GM21381 (cell line): ENCODE results near the gene SPTLC2.
"Not testable (repeated sequence)": the region's sequence is repeated elsewhere in the genome, so short reads cannot be mapped to it uniquely, and the experiment has no call there.

Source experiments
- ATAC-seq: cut with Tn5 transposase; IDR thresholded peaks from one replicate; pipeline ENCODE4 v1.9.1; 2021; ENCODE audit warnings: mild to moderate bottlenecking, moderate library complexity; ENCODE audit not compliant: unreplicated experiment

The SPTLC2 gene, protein sequence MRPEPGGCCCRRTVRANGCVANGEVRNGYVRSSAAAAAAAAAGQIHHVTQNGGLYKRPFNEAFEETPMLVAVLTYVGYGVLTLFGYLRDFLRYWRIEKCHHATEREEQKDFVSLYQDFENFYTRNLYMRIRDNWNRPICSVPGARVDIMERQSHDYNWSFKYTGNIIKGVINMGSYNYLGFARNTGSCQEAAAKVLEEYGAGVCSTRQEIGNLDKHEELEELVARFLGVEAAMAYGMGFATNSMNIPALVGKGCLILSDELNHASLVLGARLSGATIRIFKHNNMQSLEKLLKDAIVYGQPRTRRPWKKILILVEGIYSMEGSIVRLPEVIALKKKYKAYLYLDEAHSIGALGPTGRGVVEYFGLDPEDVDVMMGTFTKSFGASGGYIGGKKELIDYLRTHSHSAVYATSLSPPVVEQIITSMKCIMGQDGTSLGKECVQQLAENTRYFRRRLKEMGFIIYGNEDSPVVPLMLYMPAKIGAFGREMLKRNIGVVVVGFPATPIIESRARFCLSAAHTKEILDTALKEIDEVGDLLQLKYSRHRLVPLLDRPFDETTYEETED

DNA sequence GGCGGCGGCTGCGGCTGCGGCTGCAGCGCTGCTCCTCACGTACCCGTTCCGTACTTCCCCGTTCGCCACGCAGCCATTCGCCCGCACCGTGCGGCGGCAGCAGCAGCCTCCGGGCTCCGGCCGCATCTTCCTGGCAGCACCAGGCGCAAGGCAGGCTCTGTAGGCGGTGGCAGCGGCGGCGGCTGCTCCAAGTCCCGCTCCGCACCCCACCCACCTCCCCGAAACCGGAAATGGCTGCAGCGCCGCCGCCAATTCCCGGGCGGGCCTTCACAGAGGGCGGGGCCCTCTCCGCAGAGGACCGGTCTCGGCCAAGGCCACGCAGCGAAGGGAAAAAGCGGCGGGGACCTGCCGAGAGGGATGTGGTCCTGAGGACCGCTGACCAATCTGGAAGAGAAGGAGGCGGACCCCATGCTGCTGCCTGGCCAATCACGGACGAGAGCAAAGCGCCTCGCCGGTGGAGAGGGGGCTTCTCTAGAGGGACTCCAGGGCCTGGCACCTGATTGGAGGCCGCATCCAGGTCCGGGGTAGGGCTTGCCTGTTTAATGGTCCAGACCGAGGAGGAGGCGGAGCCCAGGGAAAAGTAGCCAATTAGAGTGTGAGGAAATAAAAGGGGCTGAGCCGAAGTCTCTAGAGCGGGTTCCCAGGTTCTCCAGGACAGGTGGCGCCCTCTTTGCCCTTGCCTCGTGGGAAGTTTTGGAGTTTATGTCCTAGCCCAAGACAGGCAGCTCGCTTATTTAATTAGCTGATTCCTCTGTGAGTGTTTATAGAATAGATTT, at the start of gene SPTLC2:
Gene SPTLC2 (minus strand): TSS at position 184 of the 776 bp plus-strand sequence. CDS start 58 bp downstream, at position 126.
- peak; percentile 93 for ATAC-seq

DNA sequence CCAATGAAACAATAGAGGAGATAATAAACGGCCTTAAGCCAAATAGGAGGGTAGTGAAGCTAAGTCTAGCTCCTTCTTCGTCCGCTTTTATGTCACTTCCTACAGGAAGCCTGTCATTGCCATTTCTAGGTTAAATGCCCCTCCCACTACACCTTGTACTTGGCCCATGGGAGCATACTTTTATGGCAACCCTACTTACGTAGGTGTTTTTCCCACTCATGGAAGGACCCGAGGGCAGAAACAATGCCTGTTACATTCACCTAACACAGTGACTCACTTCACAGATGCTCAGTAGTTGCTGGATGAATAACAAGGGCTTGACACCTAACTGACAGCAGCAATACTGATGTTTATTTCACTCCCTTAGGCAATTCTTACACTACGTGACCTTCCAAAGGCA, 46.9 kb upstream of the SPTLC2 start:
- no peak for ATAC-seq

DNA sequence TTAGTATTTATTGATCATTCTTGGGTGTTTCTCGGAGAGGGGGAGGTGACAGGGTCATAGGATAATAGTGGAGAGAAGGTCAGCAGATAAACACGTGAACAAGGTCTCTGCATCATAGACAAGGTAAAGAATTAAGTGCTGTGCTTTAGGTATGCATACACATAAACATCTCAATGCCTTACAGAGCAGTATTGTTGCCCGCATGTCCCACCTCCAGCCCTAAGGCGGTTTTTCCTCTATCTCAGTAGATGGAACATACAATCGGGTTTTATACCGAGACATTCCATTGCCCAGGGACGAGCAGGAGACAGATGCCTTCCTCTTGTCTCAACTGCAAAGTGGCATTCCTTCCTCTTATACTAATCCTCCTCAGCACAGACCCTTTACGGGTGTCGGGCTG, 45.1 kb upstream of the SPTLC2 start:
- ATAC-seq, result not testable (repeated sequence)

DNA sequence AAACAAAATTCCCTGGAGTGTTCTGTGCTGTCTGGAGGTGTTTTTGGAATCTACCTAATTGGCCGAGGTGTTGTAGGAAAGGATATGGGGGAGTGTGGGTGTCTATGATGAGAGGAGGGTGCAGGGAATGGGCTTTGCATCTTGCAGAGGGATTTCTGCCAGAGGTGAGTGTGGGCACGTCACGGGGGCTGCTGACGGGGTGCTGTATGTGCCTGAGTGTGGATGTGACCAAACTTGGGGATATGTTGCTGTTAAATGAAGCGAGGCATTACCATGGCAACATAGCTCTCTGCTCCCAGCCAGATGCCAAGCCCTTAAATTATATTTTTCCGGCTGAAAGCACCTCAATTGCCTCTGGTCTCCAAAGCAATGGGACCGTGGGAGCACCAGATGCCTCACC, 44.3 kb upstream of the SPTLC2 start:
- no peak for ATAC-seq

DNA sequence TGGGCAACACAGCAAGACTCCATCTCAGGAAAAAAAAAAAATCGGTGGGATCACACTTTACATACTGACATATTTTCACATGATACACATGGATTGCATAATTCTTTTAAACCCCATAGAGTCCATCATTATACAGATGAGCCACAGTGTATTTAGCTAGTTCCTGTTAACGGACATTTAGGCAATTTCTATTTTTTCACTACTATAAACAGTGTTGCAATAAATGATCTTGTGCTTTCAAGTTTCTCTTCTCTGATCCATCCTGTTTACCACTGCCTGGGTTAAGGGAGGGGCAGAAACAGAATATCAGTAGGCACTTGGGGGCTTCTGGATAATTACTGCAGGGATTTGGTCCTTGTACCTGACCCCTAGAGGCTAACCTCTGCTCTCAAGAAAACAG, 43.4 kb upstream of the SPTLC2 start:
- no peak for ATAC-seq

DNA sequence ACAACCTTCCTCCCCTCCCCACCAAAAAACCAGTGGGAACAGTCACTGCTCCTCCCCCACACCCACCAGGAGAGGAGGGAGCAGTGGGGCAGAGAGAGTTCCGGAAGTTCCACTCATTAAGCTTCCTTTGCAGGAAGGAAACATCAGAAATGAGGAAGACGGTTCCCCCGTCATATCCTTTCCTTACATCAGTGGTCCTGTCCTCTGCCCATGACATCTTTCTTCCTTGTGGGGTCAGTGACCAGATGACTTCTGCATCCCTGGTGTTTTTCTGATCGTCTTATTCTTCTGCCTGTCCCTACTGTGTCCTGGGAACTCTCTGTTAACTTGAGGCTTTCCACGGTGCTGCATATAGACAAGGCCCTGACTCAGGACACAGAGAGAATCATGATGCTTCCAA, 40.8 kb upstream of the SPTLC2 start:
- no peak for ATAC-seq

DNA sequence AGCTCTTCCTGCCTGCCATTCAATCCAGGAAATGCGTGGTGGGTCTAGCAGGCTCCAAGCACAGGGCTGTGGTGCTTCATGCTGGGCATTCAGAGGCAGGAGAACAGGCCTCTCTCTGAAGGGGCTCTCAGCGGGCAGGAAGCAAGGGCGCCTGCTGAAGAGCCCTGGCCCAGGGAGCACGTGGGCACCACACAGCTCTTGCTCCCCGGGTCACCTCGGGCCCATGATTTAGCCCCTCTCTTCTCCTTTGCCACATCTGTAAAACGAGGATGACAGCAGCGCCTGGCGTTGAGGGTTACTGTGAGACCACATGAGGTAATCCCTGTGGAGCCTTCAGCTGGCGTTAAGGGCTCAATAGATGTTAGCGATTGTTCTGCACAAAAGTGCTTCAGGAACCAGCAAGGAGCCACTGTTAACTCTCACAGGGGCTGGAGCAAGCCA, 37.6 kb upstream of the SPTLC2 start:
- ATAC-seq, result no peak

DNA sequence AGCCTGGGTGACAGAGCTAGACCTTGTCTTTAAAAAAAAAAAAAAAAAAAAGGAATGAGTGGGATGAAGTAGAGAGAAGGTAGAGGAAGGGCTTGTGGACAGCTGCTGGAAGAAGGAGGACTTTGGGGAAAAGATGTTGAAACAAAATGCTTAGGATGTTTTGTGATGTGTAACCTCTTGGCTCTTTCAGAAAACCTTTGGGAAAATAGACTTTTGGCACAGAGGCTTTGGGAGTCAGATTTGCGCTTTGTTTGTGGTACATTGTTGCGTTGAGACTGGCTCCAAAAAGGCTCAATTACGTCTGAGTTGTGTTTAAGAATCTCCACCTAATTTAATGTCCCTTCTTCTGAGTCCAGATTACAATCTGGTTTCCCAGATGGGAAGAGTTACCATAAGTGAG, 32.9 kb upstream of the SPTLC2 start:
- ATAC-seq, result no peak

DNA sequence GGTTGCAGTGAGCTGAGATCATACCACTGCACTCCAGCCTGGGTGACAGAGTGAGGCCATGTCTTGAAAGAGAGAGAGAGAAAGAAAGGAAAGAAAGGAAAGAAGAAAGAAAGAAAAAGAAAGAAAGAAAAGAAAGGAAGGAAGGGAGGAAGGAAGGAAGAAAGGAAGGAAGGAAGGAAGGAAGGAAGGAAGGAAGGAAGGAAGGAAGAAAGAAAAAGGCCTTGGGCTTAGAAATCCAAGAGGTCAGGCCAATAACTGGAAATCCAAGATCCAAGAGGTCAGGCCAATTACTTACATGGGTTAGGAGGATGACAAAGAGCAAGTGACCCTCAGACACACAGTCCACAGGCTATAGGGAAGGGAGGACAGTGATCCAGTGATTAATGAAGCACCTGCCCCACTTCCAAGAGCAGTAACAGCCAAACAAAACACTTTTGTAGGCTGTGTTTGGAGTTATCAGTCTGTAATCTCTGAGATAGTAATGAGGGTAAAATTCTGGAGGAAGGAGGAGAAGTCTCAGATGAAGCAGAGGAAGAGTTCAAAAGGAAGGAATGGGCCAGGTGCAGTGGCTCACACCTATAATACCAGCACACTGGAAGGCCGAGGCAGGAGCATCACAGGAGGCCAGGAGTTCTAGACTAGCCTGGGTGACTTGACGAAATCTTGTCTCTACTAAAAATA, 32.2 kb upstream of the SPTLC2 start:
- ATAC-seq, result no peak

DNA sequence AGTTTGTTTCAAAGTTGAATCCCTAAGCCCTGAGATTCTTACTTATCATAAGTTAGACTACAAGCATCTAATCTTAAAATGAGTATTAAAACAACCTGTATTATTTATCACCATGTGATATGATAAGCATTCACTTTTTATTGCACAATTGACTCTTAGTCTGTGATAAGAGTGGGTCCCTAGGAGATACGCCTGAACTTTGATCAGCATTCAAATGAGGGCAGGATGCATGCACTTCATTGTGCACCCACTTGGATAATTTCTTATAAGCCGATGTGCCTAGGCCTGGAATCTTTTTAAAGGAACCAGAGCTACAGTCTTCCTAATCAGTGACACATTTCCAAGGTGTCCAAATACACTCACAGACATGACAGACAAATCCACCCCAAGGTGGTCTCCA, 31.4 kb upstream of the SPTLC2 start:
- no peak for ATAC-seq

DNA sequence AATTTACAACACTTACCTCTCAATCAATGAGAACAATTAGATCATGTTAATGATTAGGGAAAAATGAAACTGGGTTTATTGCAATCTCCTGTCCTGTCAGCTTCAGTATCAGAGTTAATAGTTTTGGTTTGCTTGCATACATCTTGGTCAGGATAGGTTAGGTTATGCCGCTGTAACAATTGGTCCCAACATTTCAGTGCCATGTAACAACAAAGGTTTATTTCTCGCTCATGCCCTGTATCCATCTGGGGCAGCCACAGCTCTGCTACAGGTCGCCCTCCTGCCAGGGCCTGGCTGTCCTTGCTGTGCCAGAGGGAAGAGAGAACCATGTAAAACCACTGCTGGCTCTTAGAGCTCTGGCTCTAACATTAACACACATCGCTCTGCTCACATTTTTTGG, 30.5 kb upstream of the SPTLC2 start:
- no peak for ATAC-seq

DNA sequence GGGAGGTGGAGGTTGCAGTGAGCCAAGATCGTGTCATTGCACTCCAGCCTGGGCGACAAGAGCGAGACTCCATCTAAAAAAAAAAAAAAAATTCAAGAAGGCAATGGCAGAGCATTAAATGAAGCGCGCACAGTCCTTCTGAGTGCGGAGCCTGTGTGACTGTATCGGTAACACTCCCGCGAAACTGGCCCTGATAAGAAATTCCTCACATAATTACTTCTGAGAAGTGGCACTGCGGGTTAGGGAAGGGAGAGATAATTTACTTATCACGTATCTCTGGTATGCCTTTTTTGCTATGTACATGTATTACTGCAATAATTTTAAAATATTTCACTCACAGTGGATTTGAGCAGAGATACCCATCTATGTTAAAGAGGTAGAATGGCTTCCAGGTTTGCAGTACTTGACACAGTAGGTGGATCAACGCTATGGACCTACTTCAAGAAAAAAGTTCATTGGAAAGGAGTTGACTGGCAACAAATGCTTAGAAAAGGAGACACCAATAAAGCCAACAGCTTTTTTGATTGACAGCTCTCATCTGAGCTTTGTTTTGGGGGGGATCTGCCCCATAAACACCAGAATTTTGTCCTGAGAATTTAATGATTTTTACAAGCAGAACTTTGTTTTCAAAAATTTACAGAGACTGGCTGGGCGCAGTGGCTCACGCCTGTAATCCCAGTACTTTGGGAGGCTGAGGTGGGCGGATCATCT, 29.2 kb upstream of the SPTLC2 start:
- no peak for ATAC-seq

DNA sequence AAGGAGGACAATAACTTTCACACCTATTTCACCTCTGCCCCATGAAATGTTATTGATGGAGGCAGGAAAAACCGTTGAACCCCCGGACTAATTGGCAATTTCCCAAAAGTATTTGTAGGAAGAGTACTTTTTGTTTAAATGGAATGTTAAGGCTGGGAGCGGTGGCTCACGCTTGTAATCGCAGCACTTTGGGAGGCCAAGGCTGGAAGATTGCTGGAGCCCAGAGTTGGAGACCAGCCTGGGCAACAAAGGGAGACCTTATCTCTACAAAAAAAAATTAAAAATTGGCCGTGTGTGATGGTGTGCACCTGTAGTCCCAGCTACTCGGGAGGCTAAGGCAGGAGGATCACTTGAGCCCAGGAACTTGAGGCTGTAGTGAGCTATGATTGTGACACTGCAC, 26.0 kb upstream of the SPTLC2 start:
- ATAC-seq, result no peak

DNA sequence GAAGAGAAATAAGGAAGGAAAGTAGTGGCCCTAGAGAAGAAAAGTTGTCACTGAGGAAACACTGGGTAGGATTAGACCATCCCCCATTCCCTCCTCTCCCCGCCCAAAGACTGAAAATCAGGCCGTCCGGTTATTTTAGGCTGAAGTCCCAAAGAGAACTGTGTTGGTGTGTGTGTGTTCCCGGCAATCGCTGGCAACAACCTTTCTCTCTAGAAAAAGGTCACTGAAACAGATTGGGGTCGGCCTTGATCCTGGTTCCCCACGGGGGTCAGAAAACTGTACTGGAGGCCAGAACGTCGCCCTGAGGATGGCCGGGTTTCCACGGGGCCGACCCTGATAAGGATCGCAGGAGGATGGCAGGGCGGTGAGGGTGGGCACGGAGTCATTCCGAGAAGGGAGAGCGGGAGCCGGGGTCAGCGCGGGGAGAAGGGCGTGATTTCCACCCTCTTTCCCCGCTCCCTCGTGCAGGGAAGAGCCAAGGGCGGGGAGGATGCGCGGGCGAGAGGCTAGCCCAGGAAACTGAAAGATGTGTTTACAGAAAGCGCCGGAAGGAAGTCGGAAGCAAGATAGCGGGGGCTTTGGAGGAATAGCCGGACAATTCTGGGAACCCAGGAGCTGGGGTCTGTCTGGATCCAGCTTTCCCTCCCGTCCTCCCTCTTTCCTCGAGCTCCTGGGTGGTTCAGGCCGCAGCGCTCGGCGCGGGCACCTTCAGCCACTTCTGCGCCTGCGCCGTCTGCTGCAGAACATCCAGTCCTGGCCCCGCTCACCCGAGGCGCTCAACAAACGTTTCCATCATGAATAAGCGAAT, 25.3 kb upstream of the SPTLC2 start:
- ATAC-seq, result peak; percentile 72

DNA sequence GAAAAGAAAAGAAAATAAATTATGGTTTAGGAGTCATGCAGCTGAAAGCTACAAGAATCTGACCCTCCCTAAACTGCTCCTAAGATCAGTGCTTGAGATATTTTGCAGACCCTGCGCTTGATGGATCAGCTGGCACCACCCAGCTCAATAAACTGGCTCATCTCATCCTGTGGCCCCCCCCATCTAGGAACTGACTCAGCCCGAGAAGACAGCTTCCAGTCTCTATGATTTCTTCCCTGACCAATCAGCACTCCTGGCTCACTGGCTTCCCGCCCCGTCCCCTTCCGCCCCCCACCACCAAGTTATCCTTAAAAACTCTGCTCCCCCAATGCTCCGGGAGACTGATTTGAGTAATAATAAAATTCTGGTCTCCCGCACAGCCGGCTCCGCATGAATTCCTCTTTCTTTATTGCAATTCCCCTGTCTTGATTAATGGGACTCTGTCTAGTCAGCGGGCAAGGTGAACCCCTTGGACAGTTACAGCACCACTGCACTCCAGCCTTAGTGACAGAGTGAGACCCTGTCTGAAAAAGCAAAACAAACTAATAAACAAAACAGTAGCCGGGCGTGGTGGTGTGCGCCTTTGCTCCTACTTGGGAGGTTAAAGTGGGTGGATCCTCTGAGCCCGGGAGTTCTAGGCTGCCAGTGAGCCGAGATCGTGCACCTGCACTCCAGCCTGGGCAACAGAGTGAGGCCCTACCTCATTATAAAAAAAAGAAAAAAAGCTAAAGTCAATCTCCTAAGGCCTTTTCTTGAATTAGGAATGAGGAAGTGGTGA, 24.5 kb upstream of the SPTLC2 start:
- peak; percentile 19 for ATAC-seq

DNA sequence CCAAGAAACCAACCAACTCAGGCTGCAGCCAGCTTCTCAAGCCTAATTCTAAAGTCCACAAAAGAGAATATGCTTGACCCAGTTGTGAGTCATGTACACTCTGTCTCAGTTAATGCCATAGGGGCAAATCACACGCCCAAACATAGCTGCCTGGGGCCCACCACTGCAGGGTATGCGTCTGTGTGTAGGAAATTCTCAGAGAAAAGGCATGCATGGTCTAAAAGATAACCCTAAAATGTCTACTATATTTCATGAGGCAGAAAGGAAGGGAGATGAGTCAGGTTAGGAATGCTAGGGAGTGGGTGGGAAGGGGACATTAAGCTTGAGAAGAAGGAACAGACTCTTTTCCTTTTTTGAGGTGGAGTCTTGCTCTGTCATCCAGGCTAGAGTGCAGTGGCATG, 22.3 kb upstream of the SPTLC2 start:
- no peak for ATAC-seq

DNA sequence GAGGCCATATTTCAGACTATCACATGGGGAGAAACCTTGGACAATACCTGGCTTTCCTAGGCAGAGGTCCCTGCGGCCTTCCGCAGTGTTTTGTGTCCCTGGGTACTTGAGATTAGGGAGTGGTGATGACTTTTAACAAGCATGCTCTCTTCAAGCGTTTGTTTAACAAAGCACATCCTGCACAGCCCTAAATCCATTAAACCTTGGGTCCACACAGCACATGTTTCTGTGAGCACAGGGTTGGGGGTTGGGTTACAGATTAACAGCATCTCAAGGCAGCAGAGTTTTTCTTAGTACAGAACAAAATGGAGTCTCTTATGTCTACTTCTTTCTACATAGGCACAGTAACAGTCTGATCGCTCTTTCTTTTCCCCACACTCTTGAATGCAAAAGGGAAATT, 19.4 kb upstream of the SPTLC2 start:
- not testable (repeated sequence) for ATAC-seq

DNA sequence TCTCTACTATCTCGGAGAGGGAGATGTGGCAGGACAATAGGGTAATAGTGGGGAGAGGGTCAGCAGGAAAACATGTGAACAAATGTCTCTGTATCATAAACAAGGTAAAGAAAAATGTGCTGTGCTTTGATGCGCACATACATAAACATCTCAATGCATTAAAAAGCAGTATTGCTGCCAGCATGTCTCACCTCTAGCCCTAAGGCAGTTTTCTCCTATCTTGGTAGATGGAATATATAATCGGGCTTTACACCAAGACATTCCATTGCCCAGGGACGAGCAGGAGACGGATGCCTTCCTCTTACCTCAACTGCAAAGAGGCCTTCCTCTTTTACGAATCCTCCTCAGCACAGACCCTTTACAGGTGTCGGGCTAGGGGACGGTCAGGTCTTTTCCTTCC, 19.0 kb upstream of the SPTLC2 start:
- not testable (repeated sequence) for ATAC-seq

DNA sequence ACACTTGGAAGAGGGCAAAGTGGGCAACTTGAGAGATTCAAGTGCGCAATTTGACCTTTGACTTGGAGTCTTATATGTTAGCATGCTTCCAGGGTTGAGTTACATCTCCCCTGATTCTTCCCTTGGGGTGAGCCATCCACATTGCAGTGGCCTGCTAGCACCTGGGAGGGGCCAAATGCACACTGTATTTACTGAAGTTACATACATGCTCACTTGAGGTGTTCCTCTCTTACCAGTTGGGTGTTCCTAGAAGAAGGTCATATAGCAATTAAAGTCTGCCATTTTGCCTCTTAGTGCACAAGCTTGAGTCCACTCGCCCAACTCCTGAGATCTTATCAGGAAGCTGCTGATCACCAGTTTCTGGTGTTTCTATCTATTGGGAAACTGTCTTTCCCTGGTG, 13.7 kb upstream of the SPTLC2 start:
- no peak for ATAC-seq
